ENCODE measurements around the gene CNTNAP4.

DNA sequence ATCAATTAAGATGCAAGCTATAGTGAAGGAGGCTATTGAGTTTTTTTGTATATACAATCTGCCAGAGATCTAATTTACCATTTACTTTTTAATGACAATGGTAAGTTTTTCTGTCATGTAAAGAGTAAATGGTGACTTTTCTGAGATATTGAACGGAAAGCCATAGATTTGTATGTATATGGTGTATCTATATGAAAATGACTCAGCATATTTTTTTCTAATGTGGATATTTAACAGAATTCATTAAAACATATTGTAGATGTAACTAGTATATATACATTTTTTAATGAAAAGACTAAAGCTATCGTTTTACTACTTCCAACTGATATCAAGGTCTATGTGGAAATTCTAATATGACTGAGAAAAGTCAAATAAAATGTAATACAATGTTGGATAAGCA lies 34.1 kb downstream of the CNTNAP4 start:
- TF ChIP-seq, protein P1, sequence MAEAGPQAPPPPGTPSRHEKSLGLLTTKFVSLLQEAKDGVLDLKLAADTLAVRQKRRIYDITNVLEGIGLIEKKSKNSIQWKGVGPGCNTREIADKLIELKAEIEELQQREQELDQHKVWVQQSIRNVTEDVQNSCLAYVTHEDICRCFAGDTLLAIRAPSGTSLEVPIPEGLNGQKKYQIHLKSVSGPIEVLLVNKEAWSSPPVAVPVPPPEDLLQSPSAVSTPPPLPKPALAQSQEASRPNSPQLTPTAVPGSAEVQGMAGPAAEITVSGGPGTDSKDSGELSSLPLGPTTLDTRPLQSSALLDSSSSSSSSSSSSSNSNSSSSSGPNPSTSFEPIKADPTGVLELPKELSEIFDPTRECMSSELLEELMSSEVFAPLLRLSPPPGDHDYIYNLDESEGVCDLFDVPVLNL (CRISPR knock-in tag; IDR thresholded peaks at IDR 0.05; ENCODE audit: borderline replicate concordance, low read depth), result no peak
- no peak for TF ChIP-seq TP53 (CRISPR knock-in tag; IDR thresholded peaks at IDR 0.05)

Measured in WTC11 (cell line).